K562 (cell line): ENCODE data around the gene ERBB4. TPM values are rescaled to one million over a fixed set of nuclear protein-coding genes. Genes with fewer than 3 reads are reported as not detected.

Experiments
- ATAC-seq: fragments of 200-7000 bp; cut with Tn5 transposase; 3 replicates; pipeline ENCODE4 v1.9.1; 2020; ENCODE audit warnings: moderate library complexity
- BruUV-seq: library from RNA; stranded (reverse); fragments of 400-500 nt; replicated peaks from 2 replicates; lab custom pipeline; 2021; lab: Mats Ljungman, UMichigan
- CTCF ChIA-PET: fragments of 300-600 bp; formaldehyde crosslinking; extraction: SDS; loops from one replicate; lab custom pipeline; 2021; ENCODE audit warnings: low intra/inter-chr PET ratio; lab: Yijun Ruan, JAX
- POLR2A ChIA-PET: fragments of 300-600, 350-650 bp; sonication (Branson Sonifier 250); formaldehyde crosslinking; extraction: SDS; loops from one replicate; lab custom pipeline; 2021; ENCODE audit warnings: antibody characterized with exemption, inconsistent platforms; lab: Yijun Ruan, JAX
- DNase-seq, 4 experiments: peaks; one replicate each; pipeline versions ENCODE4 v3.0.0 to v3.0.0-alpha.2; 2011 to 2018; ENCODE audit warnings: low spot score in 3 of 4, mixed read lengths in 3 of 4; ENCODE audit errors: extremely low read depth in 1 of 4
- FAIRE-seq: peaks from 2 replicates; lab custom pipeline; 2011; peaks lifted over from hg19 to GRCh38; lab: Jason Lieb, UNC
- H2AFZ ChIP-seq: 2 replicates; pipeline ENCODE4 v1.6.0; 2011; ENCODE audit warnings: low read depth, low read length, control low read depth, inconsistent platforms
- H3K27ac ChIP-seq: fragments of 200-600 bp; 3 replicates; pipeline ENCODE4 v1.8.0; 2011; ENCODE audit warnings: low read depth, mild to moderate bottlenecking, control low read depth, inconsistent platforms, low read length, moderate library complexity, mixed read lengths; ENCODE audit errors: extremely low read depth
- H3K27me3 ChIP-seq, 2 experiments: fragments of 300-600 bp in 1 of 2; 2 replicates in 1 of 2; 3 replicates in 1 of 2; pipeline versions ENCODE4 v1.6.0 to v1.8.0; 2011; ENCODE audit warnings: inconsistent platforms in 2 of 2, low read length in 2 of 2, mild to moderate bottlenecking in 1 of 2, mixed read lengths in 1 of 2, moderate library complexity in 1 of 2; ENCODE audit not compliant: control insufficient read depth in 2 of 2, insufficient read depth in 2 of 2
- H3K36me3 ChIP-seq: fragments of 300-600 bp; 3 replicates; pipeline ENCODE4 v1.8.0; 2011; ENCODE audit warnings: mild to moderate bottlenecking, low read length, inconsistent platforms; ENCODE audit not compliant: control insufficient read depth, insufficient read depth
- H3K4me1 ChIP-seq, 2 experiments: fragments of 200-600 bp in 1 of 2; replicated peaks in 1 of 2; 2 replicates in 1 of 2; 3 replicates in 1 of 2; pipeline versions ENCODE4 v1.5.1 to v1.8.0; 2011; ENCODE audit warnings: inconsistent platforms in 2 of 2, low read length in 2 of 2, mild to moderate bottlenecking in 1 of 2, mixed read lengths in 1 of 2, moderate library complexity in 1 of 2; ENCODE audit not compliant: control insufficient read depth in 2 of 2, insufficient read depth in 2 of 2
- H3K4me2 ChIP-seq: 2 replicates; pipeline ENCODE4 v1.6.1; 2011; ENCODE audit warnings: low read length, control low read depth, inconsistent platforms, mixed read lengths; ENCODE audit not compliant: insufficient read depth
- H3K4me3 ChIP-seq: fragments of 200-600 bp; sonication (generic), shearing (Covaris generic); 2 replicates; pipeline ENCODE4 v1.5.1; 2016; ENCODE audit warnings: control low read depth, inconsistent platforms
- H3K79me2 ChIP-seq: fragments of 200-600 bp; 3 replicates; pipeline ENCODE4 v1.8.0; 2011; ENCODE audit warnings: low read length, inconsistent platforms; ENCODE audit not compliant: control insufficient read depth, insufficient read depth
- H3K9ac ChIP-seq, 2 experiments: 2 replicates each; pipeline versions ENCODE4 v1.6.0 to v1.6.1; 2011; ENCODE audit warnings: low read depth in 2 of 2, low read length in 2 of 2, control low read depth in 1 of 2, inconsistent platforms in 1 of 2, mild to moderate bottlenecking in 1 of 2, mixed read lengths in 1 of 2; ENCODE audit not compliant: insufficient read depth in 1 of 2
- H3K9me1 ChIP-seq: one replicate; pipeline ENCODE4 v1.6.0; 2011; ENCODE audit warnings: inconsistent platforms, mild to moderate bottlenecking, low read length, moderate library complexity; ENCODE audit not compliant: control insufficient read depth, insufficient read depth
- H3K9me3 ChIP-seq: replicated peaks from 2 replicates; pipeline ENCODE4 v1.5.1; 2011; ENCODE audit warnings: low read depth, low read length, inconsistent platforms; ENCODE audit not compliant: control insufficient read depth, insufficient read depth
- H4K20me1 ChIP-seq: replicated peaks from 2 replicates; pipeline ENCODE4 v1.6.1; 2011; ENCODE audit warnings: low read length, inconsistent platforms, mixed read lengths; ENCODE audit not compliant: control insufficient read depth, insufficient read depth
- ATF1 ChIP-seq, 2 experiments: fragments of 450-650 bp in 1 of 2; IDR thresholded peaks; 2 replicates each; pipeline ENCODE4 v1.6.1; 2016; ENCODE audit warnings: missing compliant biosample characterization in 1 of 2, missing genetic modification characterization in 1 of 2
- ETS2 ChIP-seq: IDR thresholded peaks from 2 replicates; pipeline ENCODE4 v1.6.1; 2016; ENCODE audit warnings: borderline replicate concordance, missing genetic modification characterization, mild to moderate bottlenecking, moderate library complexity, missing compliant biosample characterization; ENCODE audit not compliant: poor library complexity, severe bottlenecking
- HNRNPL ChIP-seq: fragments of 200-400 bp; formaldehyde crosslinking; IDR thresholded peaks from 2 replicates; pipeline ENCODE4 v1.6.1; 2017; ENCODE audit warnings: low read depth, mild to moderate bottlenecking, low read length
- HNRNPLL ChIP-seq: fragments of 200-400 bp; formaldehyde crosslinking; IDR thresholded peaks from 2 replicates; pipeline ENCODE4 v1.6.1; 2017; ENCODE audit warnings: low read length, low read depth, mild to moderate bottlenecking; ENCODE audit not compliant: poor library complexity, severe bottlenecking
- POLR2B ChIP-seq: fragments of 450-650 bp; IDR thresholded peaks from 2 replicates; pipeline ENCODE4 v1.6.1; 2018; ENCODE audit warnings: low read depth; ENCODE audit not compliant: partially characterized antibody
- POLR2H ChIP-seq: IDR thresholded peaks from 2 replicates; pipeline ENCODE4 v1.6.1; 2016; ENCODE audit warnings: missing genetic modification characterization, low read depth, mild to moderate bottlenecking, control low read depth, missing compliant biosample characterization, moderate library complexity
- POU5F1 ChIP-seq: fragments of 150-350 bp; IDR thresholded peaks from 2 replicates; pipeline ENCODE4 v1.6.1; 2014; ENCODE audit warnings: borderline replicate concordance, low read length, low read depth, mild to moderate bottlenecking; ENCODE audit not compliant: partially characterized antibody
- SREBF2 ChIP-seq: sonication (generic); formaldehyde crosslinking; IDR thresholded peaks from 2 replicates; pipeline ENCODE4 v1.4.0; 2020; ENCODE audit warnings: mild to moderate bottlenecking, missing genetic modification reagents
- ZBTB1 ChIP-seq: sonication (generic); formaldehyde crosslinking; IDR thresholded peaks from 2 replicates; pipeline ENCODE4 v1.8.1; 2023; ENCODE audit warnings: missing genetic modification reagents, low read depth, mild to moderate bottlenecking, borderline replicate concordance
- ZNF133 ChIP-seq: fragments of 250-450 bp; sonication (Bioruptor Pico); IDR thresholded peaks from 2 replicates; pipeline ENCODE4 v1.4.0; 2020; ENCODE audit warnings: mild to moderate bottlenecking
- ZNF146 ChIP-seq: IDR thresholded peaks from one replicate; pipeline ENCODE4 v1.6.1; 2018; ENCODE audit warnings: missing compliant biosample characterization; ENCODE audit not compliant: unreplicated experiment
- WGBS: fragments of 100-300 bp; shearing (Covaris generic); methylation state at CpG from one replicate; pipeline ENCODE4 v1.1.6; 2016; ENCODE audit warnings: low coverage, mixed read lengths; ENCODE audit not compliant: insufficient coverage; ENCODE audit errors: missing lambda C conversion rate; 5-methylcytosine and 5-hydroxymethylcytosine counted together
- in situ Hi-C: fragments of 300-500 bp; cut with MboI; formaldehyde crosslinking; loops from 4 replicates; pipeline ENCODE4 v1.15.0; 2018; ENCODE audit warnings: inconsistent platforms, mixed read lengths
- intact Hi-C: fragments of 100-400 bp; cut with micrococcal nuclease; formaldehyde crosslinking; loops from 2 replicates; pipeline ENCODE4 v1.14.2; 2022
- polyA plus RNA-seq, 8 experiments: library from polyadenylated mRNA; depleted of rRNA in 4 of 8; stranded (reverse) in 5 of 8; unstranded in 3 of 8; fragments of >200 nt; fragmentation: Nextera tagmentation in 2 of 8; fragmentation: Illumina TruSeq in 1 of 8; extraction: Ambion mirVana in 2 of 8; extraction: Trizol in 1 of 8; gene quantifications; 2 replicates each; pipeline versions ENCODE4 v1.2.1 to v1.2.3, GENCODE V29; 2011 to 2014; ENCODE audit warnings: inconsistent platforms in 1 of 8, missing spikeins in 1 of 8
- total RNA-seq, 7 experiments: library from RNA; depleted of rRNA in 6 of 7; stranded (reverse); fragments of >200 nt in 6 of 7; fragmentation: Illumina TruSeq in 2 of 7; extraction: Trizol in 2 of 7; gene quantifications; 2 replicates each; pipeline versions ENCODE4 v1.2.1 to v1.2.3, GENCODE V29; 2011 to 2021; ENCODE audit warnings: low replicate concordance in 1 of 7
- TF ChIP-seq, protein P1 (sequence below), 2 experiments: fragments of 450-650 bp in 1 of 2; sonication (generic) in 1 of 2; formaldehyde crosslinking in 1 of 2; IDR thresholded peaks in 1 of 2; conservative IDR thresholded peaks in 1 of 2; 2 replicates each; pipeline versions ENCODE4 v1.6.1 to v1.8.1; 2016 to 2023; ENCODE audit warnings: mild to moderate bottlenecking in 2 of 2, moderate library complexity in 2 of 2, inconsistent platforms in 1 of 2, missing genetic modification reagents in 1 of 2
- TF ChIP-seq, protein P2 (sequence below): fragments of 250-450 bp; sonication (Bioruptor Pico); IDR thresholded peaks from 2 replicates; pipeline ENCODE4 v1.8.0; 2021; ENCODE audit warnings: mild to moderate bottlenecking, moderate library complexity
- TF ChIP-seq, protein P3 (sequence below): fragments of 250-450 bp; sonication (Bioruptor Pico); IDR thresholded peaks from 2 replicates; pipeline ENCODE4 v1.8.0; 2022; ENCODE audit warnings: moderate library complexity, mild to moderate bottlenecking, inconsistent platforms

ERBB4 gene
- total and polyA plus RNA-seq, 9 of the 15 experiments (the other 6 are each of a cell fraction or from before 2014, with no cell fraction given), result not detected

DNA sequence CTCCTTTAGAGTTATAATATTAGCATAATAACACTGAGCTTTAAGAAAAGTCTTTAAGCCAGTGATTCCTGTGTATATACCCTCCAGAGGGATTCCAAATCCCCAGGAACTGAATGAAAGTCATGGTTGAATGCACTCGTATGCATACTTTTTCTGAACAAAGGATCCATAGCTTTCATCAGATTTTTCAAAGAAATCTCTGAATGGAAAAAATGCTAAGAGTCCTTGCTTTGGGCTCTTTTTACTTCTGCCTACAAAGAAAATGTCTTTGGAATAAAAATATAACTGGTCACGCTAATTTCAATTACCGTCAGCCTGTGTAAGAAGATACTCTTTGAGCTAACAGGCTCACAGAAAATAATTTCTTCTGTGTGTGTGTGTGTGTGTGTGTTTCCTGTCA lies 939.5 kb downstream of the ERBB4 start:
- no peak overlapping the region for H3K4me2 ChIP-seq
- no peaks in the 10 kb centered on the region for H3K9me3 ChIP-seq
- DNase-seq (no peak), FAIRE-seq (no peak), ATAC-seq (no peak)
- no peaks in the 10 kb centered on the region for H3K36me3 ChIP-seq
- intact Hi-C loops, result no loop called here
- WGBS, result 5% methylated on average over 3 of the region's 3 CpGs
- H4K20me1 ChIP-seq, result no peaks in the 10 kb centered on the region
- in situ Hi-C loops, result no loop called here
- no peak overlapping the region for H3K4me3 ChIP-seq
- H3K9me1 ChIP-seq, result no peaks in the 10 kb centered on the region
- no peak overlapping the region for H2AFZ ChIP-seq
- CTCF ChIA-PET, result no interaction called here
- H3K27me3 ChIP-seq, result no peaks in the 10 kb centered on the region
- no peaks in the 10 kb centered on the region for H3K4me1 ChIP-seq
- H3K27ac ChIP-seq, result no peak overlapping the region
- no TSS peak for BruUV-seq
- POLR2A ChIA-PET, result no interaction called here
- H3K79me2 ChIP-seq, result no peaks in the 10 kb centered on the region
- no peak overlapping the region for H3K9ac ChIP-seq
- TF ChIP-seq, protein P1, sequence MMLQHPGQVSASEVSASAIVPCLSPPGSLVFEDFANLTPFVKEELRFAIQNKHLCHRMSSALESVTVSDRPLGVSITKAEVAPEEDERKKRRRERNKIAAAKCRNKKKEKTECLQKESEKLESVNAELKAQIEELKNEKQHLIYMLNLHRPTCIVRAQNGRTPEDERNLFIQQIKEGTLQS (IDR thresholded peaks at IDR 0.05), result no peak
- TF ChIP-seq, protein P1 (CRISPR knock-in tag; conservative IDR thresholded peaks at IDR 0.05), result no peak
- TF ChIP-seq, protein P2, sequence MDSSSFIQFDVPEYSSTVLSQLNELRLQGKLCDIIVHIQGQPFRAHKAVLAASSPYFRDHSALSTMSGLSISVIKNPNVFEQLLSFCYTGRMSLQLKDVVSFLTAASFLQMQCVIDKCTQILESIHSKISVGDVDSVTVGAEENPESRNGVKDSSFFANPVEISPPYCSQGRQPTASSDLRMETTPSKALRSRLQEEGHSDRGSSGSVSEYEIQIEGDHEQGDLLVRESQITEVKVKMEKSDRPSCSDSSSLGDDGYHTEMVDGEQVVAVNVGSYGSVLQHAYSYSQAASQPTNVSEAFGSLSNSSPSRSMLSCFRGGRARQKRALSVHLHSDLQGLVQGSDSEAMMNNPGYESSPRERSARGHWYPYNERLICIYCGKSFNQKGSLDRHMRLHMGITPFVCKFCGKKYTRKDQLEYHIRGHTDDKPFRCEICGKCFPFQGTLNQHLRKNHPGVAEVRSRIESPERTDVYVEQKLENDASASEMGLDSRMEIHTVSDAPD (CRISPR knock-in tag), result no peak
- TF ChIP-seq ZNF146 (CRISPR knock-in tag) (no peak), ZBTB1 (CRISPR knock-in tag) (no peak), POLR2H (tag) (no peak), HNRNPLL (no peak), ATF1 (CRISPR knock-in tag; IDR thresholded peaks at IDR 0.05) (no peak), ATF1 (tag; IDR thresholded peaks at IDR 0.05) (no peak), ETS2 (no peak), POLR2B (no peak), ZNF133 (CRISPR knock-in tag) (no peak), POU5F1 (no peak), SREBF2 (CRISPR knock-in tag) (no peak), HNRNPL (no peak)
- TF ChIP-seq, protein P3, sequence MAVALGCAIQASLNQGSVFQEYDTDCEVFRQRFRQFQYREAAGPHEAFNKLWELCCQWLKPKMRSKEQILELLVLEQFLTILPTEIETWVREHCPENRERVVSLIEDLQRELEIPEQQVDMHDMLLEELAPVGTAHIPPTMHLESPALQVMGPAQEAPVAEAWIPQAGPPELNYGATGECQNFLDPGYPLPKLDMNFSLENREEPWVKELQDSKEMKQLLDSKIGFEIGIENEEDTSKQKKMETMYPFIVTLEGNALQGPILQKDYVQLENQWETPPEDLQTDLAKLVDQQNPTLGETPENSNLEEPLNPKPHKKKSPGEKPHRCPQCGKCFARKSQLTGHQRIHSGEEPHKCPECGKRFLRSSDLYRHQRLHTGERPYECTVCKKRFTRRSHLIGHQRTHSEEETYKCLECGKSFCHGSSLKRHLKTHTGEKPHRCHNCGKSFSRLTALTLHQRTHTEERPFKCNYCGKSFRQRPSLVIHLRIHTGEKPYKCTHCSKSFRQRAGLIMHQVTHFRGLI (CRISPR knock-in tag), result no peak
